Adrenal gland (tissue), 12 donors: ENCODE results near the gene CEP135. TPM values are rescaled to one million over a fixed set of nuclear protein-coding genes. Genes with fewer than 3 reads are reported as not detected.

ENCODE experiments used
- DNase-seq, 7 donors: peaks; one replicate each; pipeline ENCODE4 v3.0.0-alpha.2; 2019 to 2020
- H3K27ac ChIP-seq, 5 donors: fragments of 200-600 bp; sonication (generic) in 4 of 5; 1 replicate in 3 of 5; 2 replicates in 2 of 5; pipeline versions ENCODE4 v1.5.1 to v1.8.0; 2016 to 2020; ENCODE audit warnings: mild to moderate bottlenecking in 1 of 5
- H3K27me3 ChIP-seq: fragments of 200-600 bp; 2 replicates; pipeline ENCODE4 v1.8.0; 2021
- H3K36me3 ChIP-seq, 2 donors: fragments of 200-600 bp; replicated peaks in 1 of 2; 1 replicate in 1 of 2; 2 replicates in 1 of 2; pipeline versions ENCODE4 v1.5.1 to v1.8.0; 2018 to 2022
- H3K4me1 ChIP-seq, 2 donors: fragments of 200-600 bp; replicated peaks in 1 of 2; 1 replicate in 1 of 2; 2 replicates in 1 of 2; pipeline versions ENCODE4 v1.5.1 to v1.8.0; 2018 to 2021
- H3K4me3 ChIP-seq, 4 donors: fragments of 200-600 bp; sonication (generic) in 3 of 4; one replicate each; pipeline ENCODE4 v1.5.1; 2016 to 2018
- H3K9me3 ChIP-seq, 3 donors: fragments of 200-600 bp; sonication (generic) in 1 of 3; replicated peaks in 1 of 3; 1 replicate in 2 of 3; 2 replicates in 1 of 3; pipeline versions ENCODE4 v1.5.1 to v1.8.0; 2016 to 2021
- CTCF ChIP-seq, 6 experiments: fragments of 450-650 bp in 4 of 6; fragments of 200-600 bp in 2 of 6; sonication (generic) in 1 of 6; IDR thresholded peaks; 1 replicate in 5 of 6; 2 replicates in 1 of 6; pipeline versions ENCODE4 v1.5.1 to v1.8.0; 2016 to 2021; ENCODE audit warnings: antibody characterized with exemption in 6 of 6, mild to moderate bottlenecking in 2 of 6, moderate library complexity in 1 of 6
- POLR2A ChIP-seq, 2 donors: fragments of 450-650 bp; IDR thresholded peaks; one replicate each; pipeline ENCODE4 v1.6.1; 2017; ENCODE audit warnings: antibody characterized with exemption in 2 of 2, mild to moderate bottlenecking in 2 of 2, moderate library complexity in 1 of 2
- WGBS, 4 donors: extraction: QIAGEN DNeasy Blood & Tissue Kit in 2 of 4; methylation state at CpG; one replicate each; pipeline versions ENCODE4 v1.1.5 to v1.1.7; 2013 to 2017; 5-methylcytosine and 5-hydroxymethylcytosine counted together
- intact Hi-C, 2 donors: fragments of 100-400 bp; cut with DNase I; formaldehyde crosslinking; loops; one replicate each; pipeline versions ENCODE4 v1.14.1 to v1.15.0; 2022 to 2023
- polyA plus RNA-seq, 3 donors: library from polyadenylated mRNA; stranded (reverse); fragments of 200-250 nt in 2 of 3; fragments of 350-450 nt in 1 of 3; fragmentation: Illumina TruSeq in 1 of 3; extraction: RNeasy Lipid Tissue Mini Kit (QIAGEN cat#74804) in 1 of 3; gene quantifications; one replicate each; pipeline ENCODE4 v1.2.3, GENCODE V29; 2013 to 2014
- total RNA-seq, 9 donors: library from RNA; depleted of rRNA in 4 of 9; stranded (reverse); fragments of >200 nt in 4 of 9; fragments of 120-200 nt in 1 of 9; fragmentation: NEBNext Ultra II Directional in 1 of 9; extraction: Animal tissue kit (Norgen Biotek cat#: 25700) in 1 of 9; gene quantifications; one replicate each; pipeline versions ENCODE4 v1.1.0 to v1.2.4, GENCODE V29; 2013 to 2023
- donor health status: healthy with polysubstance abuse.
- donor health status: Bipolar disorder and iron deficiency.
- donor health status: DM: yes; HTN: yes; CAD: no.
- donor health status: DM: no; HTN: no; CAD: no.
- donor health status: DM: no; HTN: no; CAD: no.
- donor health status: DM: yes; HTN: yes; CAD: no.

Gene CEP135
- total and polyA plus RNA-seq, 12 donors: 1.0 to 7.5 (median 3.2) TPM

GRCh38 chr4:55947912-55948725 lies 626 bp upstream of the CEP135 start:
- intact Hi-C loops: loop anchor here (5.0 kb wide), 1 partner anchor 354 kb away; no protein-coding TSS in a partner anchor
- Histone ChIP-seq H3K9me3 (no peaks in the 10 kb centered on the region), H3K27ac (peak overlapping the region in 4 of 5 donors; percentile 73 to 96 (median 94)), H3K4me1 (peaks cover 0 to 18% of the 10 kb centered on the region in 2 donors), H3K4me3 (peak overlapping the region in 2 of 4 donors; percentile 57 to 88), H3K27me3 (no peaks in the 10 kb centered on the region), H3K36me3 (no peaks in the 10 kb centered on the region)
- WGBS, 4 donors: 4 to 5% (median 5%) methylated on average over 16 to 19 of the region's 19 CpGs
- TF ChIP-seq POLR2A (IDR thresholded peaks at IDR 0.05) (peak in 1 of 2 donors; percentile 19), CTCF (IDR thresholded peaks at IDR 0.05) (no peak)
- peak in 1 of 7 donors; percentile 22 for DNase-seq

- intact Hi-C loops: loop anchor here (5.0 kb wide), 1 partner anchor 353 kb away; no protein-coding TSS in a partner anchor
- H3K4me1 ChIP-seq: peaks cover 0 to 18% of the 10 kb centered on the region in 2 donors
- no peaks in the 10 kb centered on the region for H3K27me3 ChIP-seq
- H3K4me3 ChIP-seq: peak overlapping the region in 2 of 4 donors; percentile 57 to 88
- H3K36me3 ChIP-seq: no peaks in the 10 kb centered on the region
- H3K9me3 ChIP-seq: no peaks in the 10 kb centered on the region
- no peak for DNase-seq
- TF ChIP-seq POLR2A (IDR thresholded peaks at IDR 0.05): no peak
- no peak for TF ChIP-seq CTCF (IDR thresholded peaks at IDR 0.05)
- peak overlapping the region; percentile 73 to 96 (median 93) for H3K27ac ChIP-seq
- 5 to 9% (median 6%) methylated on average over 3 of the region's 3 CpGs for WGBS, 4 donors
Observed at GRCh38 chr4:55949482-55949802, 697 bp downstream of the CEP135 start.

GRCh38 chr4:55951191-55951922 lies 2.6 kb downstream of the CEP135 start:
- intact Hi-C loops: no loop called here
- peaks cover 0 to 18% of the 10 kb centered on the region in 2 donors for H3K4me1 ChIP-seq
- no peaks in the 10 kb centered on the region for H3K27me3 ChIP-seq
- TF ChIP-seq POLR2A (IDR thresholded peaks at IDR 0.05) (no peak), CTCF (IDR thresholded peaks at IDR 0.05) (no peak)
- H3K9me3 ChIP-seq: no peaks in the 10 kb centered on the region
- WGBS, 4 donors: 97 to 99% (median 98%) methylated on average over 5 of the region's 5 CpGs
- no peak overlapping the region for H3K27ac ChIP-seq
- no peaks in the 10 kb centered on the region for H3K36me3 ChIP-seq
- no peak for DNase-seq
- H3K4me3 ChIP-seq: no peak overlapping the region

- no peak for DNase-seq
- WGBS, 4 donors: 96 to 98% (median 98%) methylated on average over 1 of the region's 1 CpG
- Histone ChIP-seq H3K27ac (no peak overlapping the region), H3K4me1 (no peaks in the 10 kb centered on the region), H3K27me3 (no peaks in the 10 kb centered on the region), H3K9me3 (no peaks in the 10 kb centered on the region), H3K4me3 (no peak overlapping the region), H3K36me3 (no peaks in the 10 kb centered on the region)
- TF ChIP-seq POLR2A (IDR thresholded peaks at IDR 0.05) (no peak), CTCF (IDR thresholded peaks at IDR 0.05) (no peak)
- intact Hi-C loops: no loop called here
Observed at GRCh38 chr4:55955710-55956109, 7.0 kb downstream of the CEP135 start.
